ENCODE results near the gene STRBP. TPM values are rescaled to one million over a fixed set of nuclear protein-coding genes. Genes with fewer than 3 reads are reported as not detected.
A peak's percentile ranks its signal among the peaks of the same experiment; 100 is the strongest.
"Not testable (repeated sequence)": the region's sequence is repeated elsewhere in the genome, so short reads cannot be mapped to it uniquely, and the experiment has no call there.

Gene STRBP
- total and polyA plus RNA-seq, 2 donors, result 41.8 to 48.4 TPM

- Histone ChIP-seq H3K9me3 (ENCODE audit: control insufficient read depth in 2 of 2, insufficient read depth in 1 of 2, low read length in 1 of 2) (no peaks in the 10 kb centered on the region), H3K36me3 (ENCODE audit: control insufficient read depth in 2 of 2, insufficient read depth in 2 of 2, low read length in 1 of 2) (no peaks in the 10 kb centered on the region), H3K4me1 (ENCODE audit: control insufficient read depth in 2 of 2, insufficient read depth in 2 of 2, low read length in 2 of 2) (peaks cover 0 to 14% of the 10 kb centered on the region in 2 donors), H3K27me3 (ENCODE audit: control insufficient read depth in 2 of 2, insufficient read depth in 1 of 2, low read length in 1 of 2) (no peaks in the 10 kb centered on the region), H3K27ac (ENCODE audit: low read depth in 1 of 2, low read length in 1 of 2) (no peak overlapping the region), H3K4me3 (ENCODE audit: low read length in 2 of 2) (no peak overlapping the region)
- 97% methylated on average over 3 of the region's 3 CpGs for WGBS
- no peak for DNase-seq (ENCODE audit: low read depth in 6 of 9, low spot score in 9 of 9)
Observed at GRCh38 chr9:123287639-123288038, 19.3 kb upstream of the STRBP start.

- Histone ChIP-seq H3K9me3 (ENCODE audit: control insufficient read depth in 2 of 2, insufficient read depth in 1 of 2, low read length in 1 of 2) (no peaks in the 10 kb centered on the region), H3K27ac (ENCODE audit: low read depth in 1 of 2, low read length in 1 of 2) (no peak overlapping the region), H3K36me3 (ENCODE audit: control insufficient read depth in 2 of 2, insufficient read depth in 2 of 2, low read length in 1 of 2) (no peaks in the 10 kb centered on the region), H3K4me1 (ENCODE audit: control insufficient read depth in 2 of 2, insufficient read depth in 2 of 2, low read length in 2 of 2) (peaks cover 0 to 19% of the 10 kb centered on the region in 2 donors), H3K27me3 (ENCODE audit: control insufficient read depth in 2 of 2, insufficient read depth in 1 of 2, low read length in 1 of 2) (no peaks in the 10 kb centered on the region), H3K4me3 (ENCODE audit: low read length in 2 of 2) (no peak overlapping the region)
- WGBS, result 94% methylated on average over 1 of the region's 1 CpG
- no peak for DNase-seq (ENCODE audit: low read depth in 6 of 9, low spot score in 9 of 9)
Observed at GRCh38 chr9:123286324-123286723, 17.9 kb upstream of the STRBP start.

- Histone ChIP-seq H3K36me3 (ENCODE audit: control insufficient read depth in 2 of 2, insufficient read depth in 2 of 2, low read length in 1 of 2) (no peaks in the 10 kb centered on the region), H3K27me3 (ENCODE audit: control insufficient read depth in 2 of 2, insufficient read depth in 1 of 2, low read length in 1 of 2) (no peaks in the 10 kb centered on the region), H3K4me1 (ENCODE audit: control insufficient read depth in 2 of 2, insufficient read depth in 2 of 2, low read length in 2 of 2) (peaks cover 0 to 19% of the 10 kb centered on the region in 2 donors), H3K4me3 (ENCODE audit: low read length in 2 of 2) (no peak overlapping the region), H3K9me3 (ENCODE audit: control insufficient read depth in 2 of 2, insufficient read depth in 1 of 2, low read length in 1 of 2) (no peaks in the 10 kb centered on the region), H3K27ac (ENCODE audit: low read depth in 1 of 2, low read length in 1 of 2) (no peak overlapping the region)
- peak in 8 of 9 donors; percentile 51 to 88 (median 73) for DNase-seq (ENCODE audit: low read depth in 6 of 9, low spot score in 9 of 9)
- 30% methylated on average over 7 of the region's 7 CpGs for WGBS
Observed at GRCh38 chr9:123284656-123285055, 16.3 kb upstream of the STRBP start.

- Histone ChIP-seq H3K36me3 (ENCODE audit: control insufficient read depth in 2 of 2, insufficient read depth in 2 of 2, low read length in 1 of 2) (no peaks in the 10 kb centered on the region), H3K4me3 (ENCODE audit: low read length in 2 of 2) (no peak overlapping the region), H3K27ac (ENCODE audit: low read depth in 1 of 2, low read length in 1 of 2) (no peak overlapping the region), H3K27me3 (ENCODE audit: control insufficient read depth in 2 of 2, insufficient read depth in 1 of 2, low read length in 1 of 2) (no peaks in the 10 kb centered on the region), H3K4me1 (ENCODE audit: control insufficient read depth in 2 of 2, insufficient read depth in 2 of 2, low read length in 2 of 2) (peaks cover 0 to 19% of the 10 kb centered on the region in 2 donors), H3K9me3 (ENCODE audit: control insufficient read depth in 2 of 2, insufficient read depth in 1 of 2, low read length in 1 of 2) (no peaks in the 10 kb centered on the region)
- 96% methylated on average over 3 of the region's 3 CpGs for WGBS
- no peak for DNase-seq (ENCODE audit: low read depth in 6 of 9, low spot score in 9 of 9)
Observed at GRCh38 chr9:123283455-123283854, 15.1 kb upstream of the STRBP start.

- WGBS, result 96% methylated on average over 5 of the region's 5 CpGs
- peaks cover 0 to 22% of the 10 kb centered on the region in 2 donors for H3K4me1 ChIP-seq (ENCODE audit: control insufficient read depth in 2 of 2, insufficient read depth in 2 of 2, low read length in 2 of 2)
- H3K27ac ChIP-seq (ENCODE audit: low read depth in 1 of 2, low read length in 1 of 2), result no peak overlapping the region
- H3K9me3 ChIP-seq (ENCODE audit: control insufficient read depth in 2 of 2, insufficient read depth in 1 of 2, low read length in 1 of 2), result no peaks in the 10 kb centered on the region
- DNase-seq (ENCODE audit: low read depth in 6 of 9, low spot score in 9 of 9), result no peak
- H3K36me3 ChIP-seq (ENCODE audit: control insufficient read depth in 2 of 2, insufficient read depth in 2 of 2, low read length in 1 of 2), result no peaks in the 10 kb centered on the region
- H3K4me3 ChIP-seq (ENCODE audit: low read length in 2 of 2), result no peak overlapping the region
- no peaks in the 10 kb centered on the region for H3K27me3 ChIP-seq (ENCODE audit: control insufficient read depth in 2 of 2, insufficient read depth in 1 of 2, low read length in 1 of 2)
Observed at GRCh38 chr9:123283048-123283408, 14.6 kb upstream of the STRBP start.

GRCh38 chr9:123282362-123283047, 14.1 kb upstream of the STRBP start:
- Histone ChIP-seq H3K27ac (ENCODE audit: low read depth in 1 of 2, low read length in 1 of 2) (no peak overlapping the region), H3K27me3 (ENCODE audit: control insufficient read depth in 2 of 2, insufficient read depth in 1 of 2, low read length in 1 of 2) (no peaks in the 10 kb centered on the region)
- 84% methylated on average over 10 of the region's 10 CpGs for WGBS

GRCh38 chr9:123281659-123282350, 13.4 kb upstream of the STRBP start:
- no peaks in the 10 kb centered on the region for H3K36me3 ChIP-seq (ENCODE audit: control insufficient read depth in 2 of 2, insufficient read depth in 2 of 2, low read length in 1 of 2)
- 84% methylated on average over 9 of the region's 9 CpGs for WGBS
- no peaks in the 10 kb centered on the region for H3K9me3 ChIP-seq (ENCODE audit: control insufficient read depth in 2 of 2, insufficient read depth in 1 of 2, low read length in 1 of 2)
- no peak overlapping the region for H3K4me3 ChIP-seq (ENCODE audit: low read length in 2 of 2)
- no peak for DNase-seq (ENCODE audit: low read depth in 6 of 9, low spot score in 9 of 9)
- no peak overlapping the region for H3K27ac ChIP-seq (ENCODE audit: low read depth in 1 of 2, low read length in 1 of 2)
- H3K4me1 ChIP-seq (ENCODE audit: control insufficient read depth in 2 of 2, insufficient read depth in 2 of 2, low read length in 2 of 2), result peaks cover 0 to 24% of the 10 kb centered on the region in 2 donors
- no peaks in the 10 kb centered on the region for H3K27me3 ChIP-seq (ENCODE audit: control insufficient read depth in 2 of 2, insufficient read depth in 1 of 2, low read length in 1 of 2)

More at GRCh38 chr9:123282362-123283047, 14.1 kb upstream of the STRBP start:
- Histone ChIP-seq H3K9me3 (ENCODE audit: control insufficient read depth in 2 of 2, insufficient read depth in 1 of 2, low read length in 1 of 2) (no peaks in the 10 kb centered on the region), H3K36me3 (ENCODE audit: control insufficient read depth in 2 of 2, insufficient read depth in 2 of 2, low read length in 1 of 2) (no peaks in the 10 kb centered on the region), H3K4me3 (ENCODE audit: low read length in 2 of 2) (no peak overlapping the region), H3K4me1 (ENCODE audit: control insufficient read depth in 2 of 2, insufficient read depth in 2 of 2, low read length in 2 of 2) (peaks cover 0 to 24% of the 10 kb centered on the region in 2 donors)
- DNase-seq (ENCODE audit: low read depth in 6 of 9, low spot score in 9 of 9), result no peak

GRCh38 chr9:123278879-123279493, 10.6 kb upstream of the STRBP start:
- H3K27me3 ChIP-seq (ENCODE audit: control insufficient read depth in 2 of 2, insufficient read depth in 1 of 2, low read length in 1 of 2); H3K4me3 ChIP-seq (ENCODE audit: low read length in 2 of 2); DNase-seq (ENCODE audit: low read depth in 6 of 9, low spot score in 9 of 9); H3K9me3 ChIP-seq (ENCODE audit: control insufficient read depth in 2 of 2, insufficient read depth in 1 of 2, low read length in 1 of 2); H3K36me3 ChIP-seq (ENCODE audit: control insufficient read depth in 2 of 2, insufficient read depth in 2 of 2, low read length in 1 of 2); H3K27ac ChIP-seq (ENCODE audit: low read depth in 1 of 2, low read length in 1 of 2): not testable (repeated sequence)
- peaks cover 8 to 19% of the 10 kb centered on the region in 2 donors for H3K4me1 ChIP-seq (ENCODE audit: control insufficient read depth in 2 of 2, insufficient read depth in 2 of 2, low read length in 2 of 2)
- WGBS, result 92% methylated on average over 4 of the region's 4 CpGs

- DNase-seq (ENCODE audit: low read depth in 6 of 9, low spot score in 9 of 9), result no peak
- WGBS, result 67% methylated on average over 3 of the region's 3 CpGs
- no peak overlapping the region for H3K27ac ChIP-seq (ENCODE audit: low read depth in 1 of 2, low read length in 1 of 2)
Observed at GRCh38 chr9:123278361-123278760, 10.0 kb upstream of the STRBP start.

More at GRCh38 chr9:123278361-123278760, 10.0 kb upstream of the STRBP start:
- Histone ChIP-seq H3K4me3 (ENCODE audit: low read length in 2 of 2) (no peak overlapping the region), H3K9me3 (ENCODE audit: control insufficient read depth in 2 of 2, insufficient read depth in 1 of 2, low read length in 1 of 2) (no peaks in the 10 kb centered on the region), H3K27me3 (ENCODE audit: control insufficient read depth in 2 of 2, insufficient read depth in 1 of 2, low read length in 1 of 2) (no peaks in the 10 kb centered on the region), H3K4me1 (ENCODE audit: control insufficient read depth in 2 of 2, insufficient read depth in 2 of 2, low read length in 2 of 2) (peaks cover 8 to 18% of the 10 kb centered on the region in 2 donors), H3K36me3 (ENCODE audit: control insufficient read depth in 2 of 2, insufficient read depth in 2 of 2, low read length in 1 of 2) (no peaks in the 10 kb centered on the region)

Data from thymus (tissue), 11 donors.